GM06990 (cell line): ENCODE data around the gene HMG20B.

Experiments used
- DNase-seq: peaks from one replicate; pipeline ENCODE4 v3.0.0-alpha.2; 2011; ENCODE audit not compliant: insufficient read length; ENCODE audit errors: extremely low read depth
- H3K27me3 ChIP-seq: replicated peaks from 2 replicates; pipeline ENCODE4 v1.6.0; 2011; ENCODE audit warnings: low read length; ENCODE audit not compliant: control insufficient read depth, insufficient read depth
- H3K36me3 ChIP-seq: 2 replicates; pipeline ENCODE4 v1.5.1; 2011; ENCODE audit warnings: low read length; ENCODE audit not compliant: control insufficient read depth, insufficient read depth
- H3K4me3 ChIP-seq: replicated peaks from 2 replicates; pipeline ENCODE4 v1.5.1; 2011; ENCODE audit warnings: low read depth, mild to moderate bottlenecking, control low read depth, low read length
- CTCF ChIP-seq: IDR thresholded peaks from 2 replicates; pipeline ENCODE4 v1.5.1; 2011; ENCODE audit warnings: low read length, control low read depth, mild to moderate bottlenecking, inconsistent platforms; ENCODE audit not compliant: insufficient read depth, poor library complexity, severe bottlenecking

The HMG20B gene

GRCh38 chr19:3572855-3573161 lies at the start of gene HMG20B:
TSS of gene HMG20B (plus strand) at chr19:3572944. CDS start at chr19:3573310, 366 bp downstream.
- Histone ChIP-seq H3K36me3 (peaks cover 5% of the 10 kb centered on the region), H3K27me3 (no peaks in the 10 kb centered on the region), H3K4me3 (peak within 1 kb of the TSS; percentile 89)
- no peak for TF ChIP-seq CTCF
- DNase-seq: no peak

GRCh38 chr19:3523361-3524077 lies 49.2 kb upstream of the HMG20B start:
- no peak for TF ChIP-seq CTCF
- no peak for DNase-seq
- H3K27me3 ChIP-seq: no peaks in the 10 kb centered on the region
- peaks cover 21% of the 10 kb centered on the region for H3K36me3 ChIP-seq
- no peak overlapping the region for H3K4me3 ChIP-seq

- H3K27me3 ChIP-seq: no peaks in the 10 kb centered on the region
- TF ChIP-seq CTCF: no peak
- peaks cover 19% of the 10 kb centered on the region for H3K36me3 ChIP-seq
- no peak for DNase-seq
- no peak overlapping the region for H3K4me3 ChIP-seq
Measured at GRCh38 chr19:3524078-3524842, 48.5 kb upstream of the HMG20B start.

- no peak for DNase-seq
- Histone ChIP-seq H3K27me3 (no peaks in the 10 kb centered on the region), H3K4me3 (no peak overlapping the region), H3K36me3 (peaks cover 19% of the 10 kb centered on the region)
- TF ChIP-seq CTCF: no peak
Measured at GRCh38 chr19:3524904-3525451, 47.8 kb upstream of the HMG20B start.

- no peak for DNase-seq
- Histone ChIP-seq H3K27me3 (no peaks in the 10 kb centered on the region), H3K36me3 (peaks cover 24% of the 10 kb centered on the region), H3K4me3 (no peak overlapping the region)
- TF ChIP-seq CTCF: peak; percentile 27
Measured at GRCh38 chr19:3526507-3527237, 46.1 kb upstream of the HMG20B start.
